ENCODE results near the gene SYNGR3. TPM values are rescaled to one million over a fixed set of nuclear protein-coding genes. Genes with fewer than 3 reads are reported as not detected.

The SYNGR3 gene
- total RNA-seq, 1 donor from 2014 or later, result 6.0 TPM

DNA sequence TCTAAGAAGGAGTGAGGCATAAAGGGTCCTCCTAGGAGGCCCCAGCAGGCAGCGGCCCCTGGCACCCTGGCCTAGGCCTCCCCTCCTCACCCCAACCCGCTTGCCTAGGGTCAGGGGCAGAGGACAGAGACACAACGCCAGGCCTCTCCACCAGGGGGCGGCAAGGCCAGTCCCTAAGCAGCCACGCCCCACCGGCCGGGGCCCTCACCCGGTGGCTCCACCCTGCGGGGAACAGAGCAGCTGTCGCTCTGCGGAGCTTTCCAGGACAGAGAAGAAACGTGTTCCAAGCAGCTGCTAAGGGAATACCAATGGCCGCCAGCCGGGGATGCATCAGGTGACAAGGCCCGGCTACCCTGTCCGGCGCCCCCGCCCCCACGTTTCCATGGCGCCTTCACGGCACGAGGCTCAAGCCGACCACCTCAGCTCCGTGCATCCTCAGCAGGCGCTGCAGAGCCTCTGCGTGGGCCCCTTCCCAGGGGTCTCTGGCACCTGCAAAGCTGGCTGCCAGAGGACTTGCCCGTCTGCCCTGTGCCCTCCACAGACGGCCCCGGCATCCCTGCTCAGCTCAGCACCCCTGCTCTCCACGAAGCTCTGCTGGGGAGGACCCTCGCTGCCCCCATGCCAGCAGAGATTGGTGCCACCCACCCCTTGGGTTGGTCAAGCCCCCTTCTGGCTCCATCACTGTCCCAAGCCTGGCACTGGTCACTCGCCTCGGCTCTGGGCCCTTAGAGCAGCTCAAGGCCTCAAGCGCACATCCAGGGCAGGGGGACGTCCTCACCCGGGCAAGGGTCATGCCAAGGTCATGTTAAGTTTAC is 14.3 kb downstream of the SYNGR3 start:
- Histone ChIP-seq H3K4me2 (ENCODE audit: low read length) (peak overlapping the region; percentile 68), H3K4me3 (ENCODE audit: insufficient read depth, low read depth, low read length) (no peak overlapping the region), H3K4me1 (ENCODE audit: insufficient read depth, low read length) (peaks cover 32% of the 10 kb centered on the region), H3K27ac (ENCODE audit: low read depth, low read length) (no peak overlapping the region), H3K27me3 (ENCODE audit: insufficient read depth, low read length) (no peaks in the 10 kb centered on the region), H3K9ac (ENCODE audit: low read length) (no peak overlapping the region), H3K9me3 (ENCODE audit: insufficient read depth, low read depth, low read length) (no peaks in the 10 kb centered on the region), H2AFZ (ENCODE audit: low read depth, low read length) (no peak overlapping the region), H3K79me2 (ENCODE audit: insufficient read depth, low read length) (peaks cover 80% of the 10 kb centered on the region), H3K36me3 (ENCODE audit: insufficient read depth, low read length) (peaks cover 2% of the 10 kb centered on the region), H4K20me1 (ENCODE audit: insufficient read depth, low read length) (peaks cover 82% of the 10 kb centered on the region)
- Mint-ChIP-seq H3K36me3 (ENCODE audit: low read depth, unreplicated experiment) (peaks cover 5% of the 10 kb centered on the region), H3K4me3 (ENCODE audit: unreplicated experiment) (no peak overlapping the region), H3K4me1 (ENCODE audit: low read depth, unreplicated experiment) (peaks cover 18% of the 10 kb centered on the region), H3K9me3 (ENCODE audit: unreplicated experiment) (no peaks in the 10 kb centered on the region), H3K27me3 (ENCODE audit: low read depth, unreplicated experiment) (no peaks in the 10 kb centered on the region), H3K27ac (ENCODE audit: unreplicated experiment) (peak overlapping the region; percentile 41)
- peak; percentile 62 for FAIRE-seq
- peak; percentile 50 for DNase-seq (ENCODE audit: low read depth)
- TF ChIP-seq EZH2 (IDR thresholded peaks at IDR 0.05; ENCODE audit: insufficient read depth, low read length), result no peak
- TF ChIP-seq, protein P1, sequence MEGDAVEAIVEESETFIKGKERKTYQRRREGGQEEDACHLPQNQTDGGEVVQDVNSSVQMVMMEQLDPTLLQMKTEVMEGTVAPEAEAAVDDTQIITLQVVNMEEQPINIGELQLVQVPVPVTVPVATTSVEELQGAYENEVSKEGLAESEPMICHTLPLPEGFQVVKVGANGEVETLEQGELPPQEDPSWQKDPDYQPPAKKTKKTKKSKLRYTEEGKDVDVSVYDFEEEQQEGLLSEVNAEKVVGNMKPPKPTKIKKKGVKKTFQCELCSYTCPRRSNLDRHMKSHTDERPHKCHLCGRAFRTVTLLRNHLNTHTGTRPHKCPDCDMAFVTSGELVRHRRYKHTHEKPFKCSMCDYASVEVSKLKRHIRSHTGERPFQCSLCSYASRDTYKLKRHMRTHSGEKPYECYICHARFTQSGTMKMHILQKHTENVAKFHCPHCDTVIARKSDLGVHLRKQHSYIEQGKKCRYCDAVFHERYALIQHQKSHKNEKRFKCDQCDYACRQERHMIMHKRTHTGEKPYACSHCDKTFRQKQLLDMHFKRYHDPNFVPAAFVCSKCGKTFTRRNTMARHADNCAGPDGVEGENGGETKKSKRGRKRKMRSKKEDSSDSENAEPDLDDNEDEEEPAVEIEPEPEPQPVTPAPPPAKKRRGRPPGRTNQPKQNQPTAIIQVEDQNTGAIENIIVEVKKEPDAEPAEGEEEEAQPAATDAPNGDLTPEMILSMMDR (IDR thresholded peaks at IDR 0.05; ENCODE audit: insufficient read depth, low read depth, low read length), result peak; percentile 66

DNA sequence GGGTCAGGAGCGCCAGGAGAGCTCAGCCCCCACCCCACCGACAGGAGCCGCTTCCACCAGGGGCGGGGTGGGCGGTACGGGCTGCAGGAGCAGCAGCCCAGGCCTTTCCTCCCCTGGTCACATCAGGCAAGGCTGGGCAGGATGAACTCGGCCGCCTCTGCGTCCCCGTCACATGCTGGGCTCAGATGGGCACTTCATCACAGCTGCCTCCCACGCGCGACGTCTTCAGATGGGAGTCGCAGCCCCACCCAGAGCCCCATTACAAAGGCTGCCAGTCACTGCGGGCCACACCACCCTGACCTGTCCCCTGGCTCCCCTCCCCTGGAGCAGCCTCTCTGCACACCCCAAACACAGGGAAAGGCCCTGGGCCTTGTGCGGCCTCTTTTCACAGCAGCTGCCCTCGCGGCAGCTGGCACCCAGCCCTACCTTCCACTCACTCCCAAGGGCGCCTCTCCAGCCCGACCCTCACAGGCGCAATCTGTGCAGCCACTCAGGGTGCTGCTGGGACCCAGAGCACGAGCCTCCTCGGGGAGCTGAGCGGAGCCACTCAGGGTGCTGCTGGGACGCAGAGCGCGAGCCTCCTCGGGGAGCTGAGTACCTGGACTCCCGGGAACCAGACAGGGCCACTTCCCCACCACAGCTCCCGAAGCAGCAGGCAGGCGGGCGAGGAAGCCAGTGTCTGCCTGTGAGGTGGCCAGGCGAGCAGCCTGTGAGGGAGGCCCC is 15.2 kb downstream of the SYNGR3 start:
- Histone ChIP-seq H3K4me2 (ENCODE audit: low read length) (peak overlapping the region; percentile 15), H3K4me1 (ENCODE audit: insufficient read depth, low read length) (peaks cover 34% of the 10 kb centered on the region), H3K9me3 (ENCODE audit: insufficient read depth, low read depth, low read length) (no peaks in the 10 kb centered on the region), H3K36me3 (ENCODE audit: insufficient read depth, low read length) (peaks cover 2% of the 10 kb centered on the region), H3K79me2 (ENCODE audit: insufficient read depth, low read length) (peaks cover 87% of the 10 kb centered on the region), H3K4me3 (ENCODE audit: insufficient read depth, low read depth, low read length) (no peak overlapping the region), H2AFZ (ENCODE audit: low read depth, low read length) (no peak overlapping the region), H3K27me3 (ENCODE audit: insufficient read depth, low read length) (no peaks in the 10 kb centered on the region), H4K20me1 (ENCODE audit: insufficient read depth, low read length) (peaks cover 81% of the 10 kb centered on the region), H3K9ac (ENCODE audit: low read length) (no peak overlapping the region), H3K27ac (ENCODE audit: low read depth, low read length) (no peak overlapping the region)
- H3K36me3 Mint-ChIP-seq (ENCODE audit: low read depth, unreplicated experiment), result peaks cover 5% of the 10 kb centered on the region
- H3K27me3 Mint-ChIP-seq (ENCODE audit: low read depth, unreplicated experiment), result no peaks in the 10 kb centered on the region
- no peak overlapping the region for H3K27ac Mint-ChIP-seq (ENCODE audit: unreplicated experiment)
- no peak for TF ChIP-seq EZH2 (IDR thresholded peaks at IDR 0.05; ENCODE audit: insufficient read depth, low read length)
- TF ChIP-seq, protein P1 (IDR thresholded peaks at IDR 0.05; ENCODE audit: insufficient read depth, low read depth, low read length), result no peak
- H3K9me3 Mint-ChIP-seq (ENCODE audit: unreplicated experiment), result no peaks in the 10 kb centered on the region
- H3K4me3 Mint-ChIP-seq (ENCODE audit: unreplicated experiment), result no peak overlapping the region
- H3K4me1 Mint-ChIP-seq (ENCODE audit: low read depth, unreplicated experiment), result peaks cover 18% of the 10 kb centered on the region
- DNase-seq (ENCODE audit: low read depth) (no peak), FAIRE-seq (no peak)
